ENCODE measurements around the gene PSMC1. TPM values are rescaled to one million over a fixed set of nuclear protein-coding genes. Genes with fewer than 3 reads are reported as not detected.

Gene PSMC1
- total and polyA plus RNA-seq, 4 donors, result 73.6 to 195 (median 110) TPM

DNA sequence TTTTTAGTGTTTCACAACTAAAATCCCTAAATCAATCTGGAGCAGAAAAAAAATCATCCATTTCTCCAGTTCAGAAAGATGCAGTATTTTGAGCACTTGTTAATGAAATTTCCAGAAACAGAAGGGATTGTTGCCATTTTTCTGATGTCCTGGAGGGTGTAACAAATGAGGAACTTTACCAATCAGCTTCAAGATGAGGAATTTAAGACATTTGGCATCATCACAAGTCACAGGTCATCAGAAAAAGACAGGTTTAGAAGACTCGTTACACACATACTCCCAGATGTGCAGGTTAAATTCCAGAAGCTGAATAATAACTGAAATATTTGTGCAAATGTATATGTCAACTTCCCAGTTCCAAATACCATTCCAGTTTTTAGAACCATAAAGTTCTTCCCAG is 482 bp upstream of the PSMC1 start:
- TF ChIP-seq, protein P1, sequence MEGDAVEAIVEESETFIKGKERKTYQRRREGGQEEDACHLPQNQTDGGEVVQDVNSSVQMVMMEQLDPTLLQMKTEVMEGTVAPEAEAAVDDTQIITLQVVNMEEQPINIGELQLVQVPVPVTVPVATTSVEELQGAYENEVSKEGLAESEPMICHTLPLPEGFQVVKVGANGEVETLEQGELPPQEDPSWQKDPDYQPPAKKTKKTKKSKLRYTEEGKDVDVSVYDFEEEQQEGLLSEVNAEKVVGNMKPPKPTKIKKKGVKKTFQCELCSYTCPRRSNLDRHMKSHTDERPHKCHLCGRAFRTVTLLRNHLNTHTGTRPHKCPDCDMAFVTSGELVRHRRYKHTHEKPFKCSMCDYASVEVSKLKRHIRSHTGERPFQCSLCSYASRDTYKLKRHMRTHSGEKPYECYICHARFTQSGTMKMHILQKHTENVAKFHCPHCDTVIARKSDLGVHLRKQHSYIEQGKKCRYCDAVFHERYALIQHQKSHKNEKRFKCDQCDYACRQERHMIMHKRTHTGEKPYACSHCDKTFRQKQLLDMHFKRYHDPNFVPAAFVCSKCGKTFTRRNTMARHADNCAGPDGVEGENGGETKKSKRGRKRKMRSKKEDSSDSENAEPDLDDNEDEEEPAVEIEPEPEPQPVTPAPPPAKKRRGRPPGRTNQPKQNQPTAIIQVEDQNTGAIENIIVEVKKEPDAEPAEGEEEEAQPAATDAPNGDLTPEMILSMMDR (IDR thresholded peaks at IDR 0.05; ENCODE audit: control extremely low read depth, extremely low read depth), result no peak
- Histone ChIP-seq H3K4me1 (ENCODE audit: control insufficient read depth in 5 of 5, insufficient read depth in 5 of 5, low read length in 5 of 5) (peaks cover 0 to 16% (median 5%) of the 10 kb centered on the region in 5 donors), H3K9ac (ENCODE audit: insufficient read depth in 1 of 2, low read length in 2 of 2) (no peak overlapping the region), H3K27me3 (ENCODE audit: control insufficient read depth in 3 of 3, insufficient read depth in 3 of 3, low read length in 2 of 3) (peaks cover 0 to 7% (median 4%) of the 10 kb centered on the region in 3 donors), H3K4me3 (no peak overlapping the region), H3K9me3 (ENCODE audit: control insufficient read depth in 4 of 4, insufficient read depth in 3 of 4, low read length in 3 of 4) (no peaks in the 10 kb centered on the region), H3K27ac (ENCODE audit: low read depth in 1 of 2, low read length in 1 of 2) (peak overlapping the region in 1 of 2 donors; percentile 91), H3K36me3 (ENCODE audit: control insufficient read depth in 4 of 4, insufficient read depth in 4 of 4, low read length in 4 of 4) (peaks cover 4 to 9% (median 6%) of the 10 kb centered on the region in 4 donors)
- WGBS, 2 donors, result 38 to 59% methylated on average over 1 of the region's 1 CpG
- ATAC-seq (ENCODE audit: insufficient read depth, low FRiP score) (no peak), DNase-seq (peak in 1 of 3 donors; percentile 16)

DNA sequence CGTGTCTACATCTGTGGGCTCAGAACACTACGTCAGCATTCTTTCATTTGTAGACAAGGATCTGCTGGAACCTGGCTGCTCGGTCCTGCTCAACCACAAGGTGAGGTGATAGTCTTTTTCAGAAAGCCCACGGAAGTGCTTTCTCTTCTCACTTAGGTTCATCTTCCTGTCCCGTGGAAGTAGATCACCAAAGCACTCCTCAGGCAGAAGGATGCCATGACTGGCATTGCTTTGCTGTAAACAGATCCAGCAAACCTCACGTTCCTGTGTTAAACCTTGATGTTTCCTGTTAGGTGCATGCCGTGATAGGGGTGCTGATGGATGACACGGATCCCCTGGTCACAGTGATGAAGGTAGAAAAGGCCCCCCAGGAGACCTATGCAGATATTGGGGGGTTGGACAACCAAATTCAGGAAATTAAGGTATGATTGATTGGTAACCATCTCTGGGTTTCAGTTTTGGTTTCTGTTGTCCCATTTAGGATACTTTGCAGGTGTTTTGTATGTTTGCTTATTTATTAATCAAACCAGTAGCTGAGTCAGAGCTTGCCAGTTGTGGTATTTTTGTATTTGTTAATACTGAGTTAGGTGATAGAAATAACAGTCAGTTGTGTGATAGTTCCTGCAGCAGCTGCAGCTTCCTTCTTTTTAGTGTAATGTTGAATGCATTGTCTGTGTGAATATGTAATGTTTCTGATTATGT is 7.5 kb downstream of the PSMC1 start:
- WGBS, 2 donors, result 77 to 86% methylated on average over 7 to 8 of the region's 8 CpGs
- H3K4me3 ChIP-seq, result no peak overlapping the region
- H3K4me1 ChIP-seq (ENCODE audit: control insufficient read depth in 5 of 5, insufficient read depth in 5 of 5, low read length in 5 of 5), result no peaks in the 10 kb centered on the region
- no peak for DNase-seq
- no peaks in the 10 kb centered on the region for H3K9me3 ChIP-seq (ENCODE audit: control insufficient read depth in 4 of 4, insufficient read depth in 3 of 4, low read length in 3 of 4)
- H3K9ac ChIP-seq (ENCODE audit: insufficient read depth in 1 of 2, low read length in 2 of 2), result no peak overlapping the region
- no peak overlapping the region for H3K27ac ChIP-seq (ENCODE audit: low read depth in 1 of 2, low read length in 1 of 2)
- TF ChIP-seq, protein P1 (IDR thresholded peaks at IDR 0.05; ENCODE audit: control extremely low read depth, extremely low read depth), result no peak
- H3K36me3 ChIP-seq (ENCODE audit: control insufficient read depth in 4 of 4, insufficient read depth in 4 of 4, low read length in 4 of 4), result peaks cover 42 to 54% (median 51%) of the 10 kb centered on the region in 4 donors
- ATAC-seq (ENCODE audit: insufficient read depth, low FRiP score), result no peak
- no peaks in the 10 kb centered on the region for H3K27me3 ChIP-seq (ENCODE audit: control insufficient read depth in 3 of 3, insufficient read depth in 3 of 3, low read length in 2 of 3)

DNA sequence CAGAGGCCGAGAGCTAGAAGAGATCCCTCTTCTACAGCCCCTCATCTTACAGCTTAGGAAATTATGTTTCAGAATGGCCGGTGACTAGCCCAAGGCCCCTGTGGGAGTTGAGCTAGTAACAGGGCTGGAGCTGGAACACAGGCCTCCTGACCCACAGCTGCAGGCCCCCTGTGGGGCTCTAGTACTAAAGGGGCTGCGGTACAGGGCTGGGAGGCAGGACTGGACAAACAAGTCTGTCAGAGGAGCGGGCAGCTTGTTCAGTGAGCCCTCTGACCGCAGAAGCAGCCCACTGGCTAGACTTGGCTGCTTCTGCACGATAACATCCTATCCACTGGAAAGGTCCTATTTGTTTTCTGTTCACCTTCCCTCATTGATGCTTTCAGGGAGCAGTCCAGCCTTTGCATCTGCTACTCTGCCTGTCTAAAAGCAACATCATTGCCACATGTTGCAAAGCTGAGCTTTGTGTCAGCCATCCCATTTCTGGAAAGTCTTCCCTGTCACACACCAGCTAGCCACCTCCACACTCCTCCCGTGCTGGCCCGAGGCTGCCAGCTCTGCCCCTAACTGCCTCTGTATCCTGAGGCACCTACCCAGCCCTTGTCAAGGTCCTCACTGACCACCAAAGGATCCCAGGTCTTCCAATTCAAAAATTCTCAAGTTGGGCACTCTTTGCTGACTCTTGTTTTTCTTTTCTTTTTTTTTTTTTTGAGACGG is 10.2 kb downstream of the PSMC1 start:
- TF ChIP-seq, protein P1 (IDR thresholded peaks at IDR 0.05; ENCODE audit: control extremely low read depth, extremely low read depth), result no peak
- DNase-seq (no peak), ATAC-seq (ENCODE audit: insufficient read depth, low FRiP score) (no peak)
- H3K27ac ChIP-seq (ENCODE audit: low read depth in 1 of 2, low read length in 1 of 2), result no peak overlapping the region
- no peaks in the 10 kb centered on the region for H3K9me3 ChIP-seq (ENCODE audit: control insufficient read depth in 4 of 4, insufficient read depth in 3 of 4, low read length in 3 of 4)
- WGBS, 2 donors, result 95 to 98% methylated on average over 9 of the region's 9 CpGs
- H3K4me3 ChIP-seq, result no peak overlapping the region
- H3K9ac ChIP-seq (ENCODE audit: insufficient read depth in 1 of 2, low read length in 2 of 2), result no peak overlapping the region
- no peaks in the 10 kb centered on the region for H3K27me3 ChIP-seq (ENCODE audit: control insufficient read depth in 3 of 3, insufficient read depth in 3 of 3, low read length in 2 of 3)
- peaks cover 47 to 63% (median 52%) of the 10 kb centered on the region in 4 donors for H3K36me3 ChIP-seq (ENCODE audit: control insufficient read depth in 4 of 4, insufficient read depth in 4 of 4, low read length in 4 of 4)
- no peaks in the 10 kb centered on the region for H3K4me1 ChIP-seq (ENCODE audit: control insufficient read depth in 5 of 5, insufficient read depth in 5 of 5, low read length in 5 of 5)

All from lung (tissue), 12 donors.